ENCODE results near the gene WT1. TPM values are rescaled to one million over a fixed set of nuclear protein-coding genes. Genes with fewer than 3 reads are reported as not detected.

The WT1 gene
- total RNA-seq, 1 donor from 2014 or later = not detected

GRCh38 chr11:32469791-32470190 is 34.5 kb upstream of the WT1 start:
- Mint-ChIP-seq H3K36me3 (ENCODE audit: unreplicated experiment) (no peaks in the 10 kb centered on the region), H3K27ac (ENCODE audit: unreplicated experiment) (no peak overlapping the region), H3K4me3 (ENCODE audit: unreplicated experiment) (no peak overlapping the region), H3K27me3 (ENCODE audit: unreplicated experiment) (no peaks in the 10 kb centered on the region), H3K4me1 (ENCODE audit: unreplicated experiment) (no peaks in the 10 kb centered on the region), H3K9me3 (ENCODE audit: unreplicated experiment) (no peaks in the 10 kb centered on the region)
- no peak for TF ChIP-seq CTCF (IDR thresholded peaks at IDR 0.05)
- no peak for DNase-seq (ENCODE audit: extremely low spot score, unreplicated experiment)

GRCh38 chr11:32466279-32466915 is 31.1 kb upstream of the WT1 start:
- Mint-ChIP-seq H3K4me1 (ENCODE audit: unreplicated experiment) (no peaks in the 10 kb centered on the region), H3K27ac (ENCODE audit: unreplicated experiment) (no peak overlapping the region), H3K27me3 (ENCODE audit: unreplicated experiment) (no peaks in the 10 kb centered on the region), H3K9me3 (ENCODE audit: unreplicated experiment) (no peaks in the 10 kb centered on the region), H3K4me3 (ENCODE audit: unreplicated experiment) (no peak overlapping the region), H3K36me3 (ENCODE audit: unreplicated experiment) (no peaks in the 10 kb centered on the region)
- no peak for TF ChIP-seq CTCF (IDR thresholded peaks at IDR 0.05)
- no peak for DNase-seq (ENCODE audit: extremely low spot score, unreplicated experiment)

- H3K4me3 Mint-ChIP-seq (ENCODE audit: unreplicated experiment) = no peak overlapping the region
- TF ChIP-seq CTCF (IDR thresholded peaks at IDR 0.05) = no peak
- no peak overlapping the region for H3K27ac Mint-ChIP-seq (ENCODE audit: unreplicated experiment)
- no peak for DNase-seq (ENCODE audit: extremely low spot score, unreplicated experiment)
- no peaks in the 10 kb centered on the region for H3K27me3 Mint-ChIP-seq (ENCODE audit: unreplicated experiment)
- H3K36me3 Mint-ChIP-seq (ENCODE audit: unreplicated experiment) = no peaks in the 10 kb centered on the region
- H3K4me1 Mint-ChIP-seq (ENCODE audit: unreplicated experiment) = no peaks in the 10 kb centered on the region
- no peaks in the 10 kb centered on the region for H3K9me3 Mint-ChIP-seq (ENCODE audit: unreplicated experiment)
Observed at GRCh38 chr11:32464078-32464477, 28.7 kb upstream of the WT1 start.

- H3K4me3 Mint-ChIP-seq (ENCODE audit: unreplicated experiment) = no peak overlapping the region
- no peak for DNase-seq (ENCODE audit: extremely low spot score, unreplicated experiment)
Observed at GRCh38 chr11:32462011-32462690, 26.8 kb upstream of the WT1 start.

More at GRCh38 chr11:32462011-32462690, 26.8 kb upstream of the WT1 start:
- Mint-ChIP-seq H3K27ac (ENCODE audit: unreplicated experiment) (no peak overlapping the region), H3K4me1 (ENCODE audit: unreplicated experiment) (no peaks in the 10 kb centered on the region), H3K9me3 (ENCODE audit: unreplicated experiment) (no peaks in the 10 kb centered on the region), H3K36me3 (ENCODE audit: unreplicated experiment) (no peaks in the 10 kb centered on the region), H3K27me3 (ENCODE audit: unreplicated experiment) (no peaks in the 10 kb centered on the region)
- TF ChIP-seq CTCF (IDR thresholded peaks at IDR 0.05) = no peak

Measured in osteocyte (in vitro differentiated cells).